HG03280 (cell line): ENCODE data around the gene WIPF3.
"Not testable (repeated sequence)": the region's sequence is repeated elsewhere in the genome, so short reads cannot be mapped to it uniquely, and the experiment has no call there.

Experiments
- ATAC-seq: cut with Tn5 transposase; IDR thresholded peaks from one replicate; pipeline ENCODE4 v1.9.1; 2021; ENCODE audit warnings: mild to moderate bottlenecking, moderate library complexity; ENCODE audit not compliant: unreplicated experiment

WIPF3 gene

DNA sequence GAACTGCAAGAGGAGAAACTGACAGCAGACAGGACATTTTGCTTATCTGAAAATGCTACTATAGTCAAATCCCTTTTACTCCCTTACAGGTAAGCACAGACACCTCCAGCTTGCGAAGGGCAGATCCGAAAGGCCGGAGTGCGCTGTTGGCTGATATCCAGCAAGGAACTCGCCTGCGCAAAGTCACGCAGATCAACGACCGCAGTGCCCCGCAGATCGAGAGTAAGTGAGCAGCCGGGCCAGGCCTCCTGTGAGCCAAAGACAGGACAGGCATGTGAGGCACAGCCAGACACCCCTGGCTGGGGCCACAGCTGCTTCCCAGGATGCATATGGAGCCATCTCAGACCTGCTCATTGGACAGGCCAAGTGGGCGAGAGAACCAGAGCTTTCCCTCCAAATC lies 69.4 kb downstream of the WIPF3 start:
- ATAC-seq: no peak

DNA sequence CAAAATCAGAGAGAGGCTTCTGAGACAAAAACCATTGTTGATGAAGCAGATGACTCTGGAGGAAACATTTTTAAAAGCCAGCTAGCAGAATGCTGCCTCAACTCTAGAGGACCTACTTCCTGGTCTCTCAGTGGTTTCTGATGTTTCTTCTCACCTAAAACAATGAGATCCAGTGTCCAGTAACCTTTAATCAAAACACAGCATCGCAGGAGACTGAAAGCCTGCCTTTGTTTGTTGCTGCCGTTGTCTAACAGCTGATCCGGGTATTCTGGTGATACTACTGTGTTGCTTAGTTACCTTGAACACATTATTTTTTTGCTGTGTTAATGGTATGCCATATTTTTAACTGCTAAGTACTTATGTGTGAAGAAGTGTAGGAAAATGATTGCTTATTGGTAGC lies 70.9 kb downstream of the WIPF3 start:
- ATAC-seq: no peak

DNA sequence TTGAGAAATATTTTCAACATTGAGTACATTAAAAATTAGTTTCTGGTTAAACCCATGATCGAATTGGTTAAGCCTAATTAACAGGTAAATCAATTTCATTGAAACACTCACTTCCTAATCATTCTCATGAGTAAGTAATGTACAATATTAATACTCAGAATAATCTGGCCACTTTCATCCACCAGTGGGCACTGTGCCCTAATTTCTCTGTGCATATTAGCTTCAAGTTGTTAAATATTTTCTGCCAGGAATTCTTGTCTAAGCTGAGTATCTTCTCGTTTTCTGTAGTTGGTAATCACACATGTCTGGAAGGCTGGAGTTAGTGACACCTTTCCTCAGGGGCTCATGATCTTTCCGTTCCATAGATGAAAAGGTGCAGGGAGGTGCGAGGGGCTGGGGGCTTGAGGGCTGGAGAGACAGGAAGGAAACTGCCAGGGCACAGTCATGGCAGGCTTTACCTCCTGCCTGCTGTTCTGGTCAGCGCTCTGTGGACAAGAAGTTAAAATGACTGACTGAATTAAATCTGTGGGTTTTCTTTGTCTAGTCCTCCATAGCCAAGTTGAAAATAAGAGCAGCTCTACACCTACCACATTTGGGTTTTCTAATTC lies 71.9 kb downstream of the WIPF3 start:
- ATAC-seq: no peak

DNA sequence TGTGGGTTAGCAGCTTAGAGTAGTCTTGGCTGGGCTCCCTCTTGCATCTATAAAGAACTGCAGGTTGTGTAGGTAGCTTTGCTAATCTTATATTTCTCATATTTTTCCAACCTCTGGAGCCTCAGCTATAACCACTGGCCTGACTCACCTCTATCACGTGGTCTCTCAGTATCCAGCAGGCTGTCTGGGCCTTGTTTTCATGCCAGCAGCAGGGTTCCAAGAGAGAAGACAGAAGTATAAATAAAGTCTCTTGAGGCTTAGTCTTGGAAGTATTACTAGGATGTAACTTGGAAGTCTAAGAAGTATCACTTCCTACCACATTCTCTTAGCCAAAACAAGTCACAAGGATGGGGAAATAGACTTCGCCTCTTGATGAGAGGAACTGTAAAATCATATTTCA lies 73.3 kb downstream of the WIPF3 start:
- ATAC-seq: no peak

DNA sequence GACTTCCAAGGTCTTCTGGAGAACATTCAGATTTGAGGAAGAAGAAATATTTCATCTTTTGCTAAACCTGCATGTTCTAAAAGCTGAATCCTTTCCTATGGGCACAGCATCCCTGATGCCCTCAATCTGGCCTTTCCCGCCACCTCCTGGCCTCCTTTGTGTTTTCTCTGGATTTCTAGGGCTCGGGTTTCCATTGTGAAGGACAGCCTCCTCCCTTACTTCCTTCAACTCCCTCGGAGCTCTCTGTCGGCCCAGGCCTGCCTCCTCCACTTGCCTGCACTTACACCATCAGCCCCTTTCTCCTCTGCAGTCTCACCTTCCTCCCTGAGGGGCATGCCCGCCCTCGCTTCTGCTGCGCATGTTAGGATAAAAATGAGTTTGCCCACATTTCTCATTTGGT lies 75.4 kb downstream of the WIPF3 start:
- no peak for ATAC-seq

DNA sequence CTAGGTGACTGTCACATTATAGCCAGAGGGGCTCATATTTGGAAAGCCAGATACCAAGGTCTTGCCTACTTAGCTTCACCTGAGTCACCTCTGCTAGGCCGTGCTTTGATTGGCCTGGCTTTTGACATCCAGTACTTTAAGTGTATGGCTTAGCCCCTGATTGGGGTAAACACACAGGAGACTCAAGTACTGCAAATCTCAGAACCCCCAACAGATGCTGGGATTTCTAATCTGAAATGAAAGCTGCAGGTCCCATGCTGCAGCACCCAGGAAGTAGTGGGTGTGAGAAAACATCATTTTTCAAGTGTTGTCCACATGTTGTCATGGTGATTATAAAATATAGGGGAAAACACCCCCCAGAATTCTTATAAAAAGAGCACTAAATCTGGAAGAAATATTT lies 76.2 kb downstream of the WIPF3 start:
- no peak for ATAC-seq

DNA sequence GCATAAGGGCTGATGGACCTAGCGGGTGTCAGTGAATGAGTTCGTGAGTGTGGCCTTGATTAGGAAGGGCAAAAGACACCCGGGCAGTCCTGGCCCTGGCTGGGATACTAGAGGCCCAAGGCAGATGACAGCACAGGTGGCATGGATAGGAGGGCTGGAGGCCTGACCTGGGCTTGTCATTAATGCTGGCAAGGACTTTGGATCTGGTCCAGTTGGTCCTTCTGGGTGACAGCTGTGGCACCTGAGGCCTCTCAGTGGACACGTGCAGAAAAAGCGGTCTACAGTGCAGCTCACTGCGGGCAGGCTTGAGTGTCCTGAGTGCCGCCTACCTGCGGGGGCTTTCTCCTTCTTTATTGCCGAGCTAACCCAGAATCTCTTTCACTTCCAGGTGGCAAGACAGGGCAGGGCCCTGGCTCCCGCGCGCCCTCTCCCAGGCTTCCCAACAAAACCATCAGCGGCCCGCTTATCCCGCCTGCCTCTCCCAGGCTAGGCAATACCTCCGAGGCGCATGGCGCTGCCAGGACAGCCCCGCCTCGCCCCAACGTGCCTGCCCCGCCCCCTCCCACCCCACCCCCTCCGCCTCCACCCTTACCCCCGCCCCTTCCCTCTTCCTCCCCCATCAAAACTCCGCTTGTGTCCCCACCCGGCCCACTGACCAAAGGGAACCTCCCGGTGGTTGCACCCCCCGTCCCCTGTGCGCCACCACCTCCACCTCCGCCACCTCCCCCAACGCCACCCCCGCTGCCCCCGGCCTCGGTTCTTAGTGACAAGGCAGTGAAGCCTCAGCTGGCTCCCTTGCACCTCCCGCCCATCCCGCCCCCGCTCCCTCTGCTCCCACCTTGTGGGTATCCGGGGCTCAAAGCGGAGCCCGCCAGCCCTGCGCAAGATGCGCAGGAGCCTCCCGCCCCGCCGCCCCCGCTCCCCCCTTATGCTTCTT lies 77.4 kb downstream of the WIPF3 start:
- ATAC-seq: no peak

DNA sequence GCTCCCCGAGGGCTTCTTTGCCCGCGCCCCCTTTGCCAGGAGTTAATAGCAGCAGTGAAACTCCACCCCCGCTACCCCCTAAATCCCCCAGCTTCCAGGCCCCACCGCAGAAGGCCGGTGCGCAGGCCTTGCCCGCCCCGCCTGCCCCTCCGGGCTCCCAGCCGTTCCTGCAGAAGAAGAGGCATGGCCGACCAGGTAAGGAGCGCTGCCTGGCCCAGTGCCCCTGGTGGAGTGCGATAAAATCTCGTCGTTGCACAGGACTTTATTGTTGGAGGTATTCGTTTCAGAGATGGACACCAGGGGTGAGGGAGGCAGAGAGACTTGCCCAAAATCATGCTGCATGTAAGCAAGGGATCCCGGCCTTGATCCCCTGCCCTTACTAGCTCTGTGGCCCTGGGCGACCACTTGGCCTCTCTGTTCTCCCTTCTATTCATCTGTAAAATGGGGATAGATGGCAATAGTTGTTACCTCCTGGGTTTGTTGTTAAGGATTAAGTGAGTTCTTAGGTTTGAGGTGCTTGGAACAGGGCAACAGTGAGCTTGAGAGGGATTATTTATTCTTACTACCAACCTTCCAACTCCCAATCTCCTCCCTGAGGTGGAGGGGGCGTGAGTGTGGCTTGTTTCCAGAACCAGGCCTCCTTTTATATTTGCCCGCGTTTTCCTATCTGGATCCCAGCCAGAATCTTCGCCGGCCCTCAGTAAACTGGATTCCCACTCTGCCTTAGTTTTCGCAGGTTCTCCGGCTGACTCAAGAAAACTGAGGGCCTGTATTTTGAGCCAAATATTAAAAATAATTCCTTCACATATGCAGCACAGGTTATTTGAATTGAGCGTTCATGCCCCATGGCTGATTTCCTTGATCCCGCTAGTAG lies 78.3 kb downstream of the WIPF3 start:
- ATAC-seq: no peak

DNA sequence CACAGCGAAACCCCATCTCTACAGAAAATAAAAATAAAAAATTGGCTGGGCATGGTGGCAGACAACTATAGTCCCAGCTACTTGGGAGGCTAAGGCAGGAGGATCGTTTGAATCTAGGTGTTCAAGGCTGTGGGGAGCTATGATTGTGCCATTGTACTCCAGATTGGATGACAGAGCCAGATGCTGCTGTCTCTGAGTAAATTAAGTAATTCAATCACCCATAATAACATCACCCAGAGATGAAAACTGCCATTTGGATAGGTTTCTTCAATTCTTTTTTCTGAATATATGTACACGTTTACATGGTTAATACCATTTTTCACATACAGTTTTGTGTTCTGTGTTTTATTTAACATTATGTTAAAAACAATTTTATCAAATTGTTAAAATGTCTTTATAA lies 79.3 kb downstream of the WIPF3 start:
- no peak for ATAC-seq

DNA sequence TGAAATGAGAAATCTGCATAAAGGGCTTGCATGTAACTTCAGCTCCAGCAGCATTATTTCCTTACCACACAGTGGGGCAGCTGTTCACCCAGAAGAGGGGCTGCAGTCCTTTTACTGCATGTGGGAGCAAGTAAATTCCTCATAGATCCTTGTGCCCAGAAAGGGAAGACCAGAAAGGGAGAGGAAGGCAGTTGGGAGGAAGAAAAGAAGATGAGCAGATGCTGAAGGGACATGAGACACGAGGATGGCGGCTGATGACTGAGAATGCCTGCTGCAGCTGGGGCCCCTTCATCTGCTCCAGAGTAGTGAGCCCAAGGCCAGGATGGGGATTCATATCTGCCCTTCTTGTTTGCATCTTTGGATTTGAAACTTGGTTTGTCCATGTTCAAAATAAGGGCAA lies 80.5 kb downstream of the WIPF3 start:
- no peak for ATAC-seq

DNA sequence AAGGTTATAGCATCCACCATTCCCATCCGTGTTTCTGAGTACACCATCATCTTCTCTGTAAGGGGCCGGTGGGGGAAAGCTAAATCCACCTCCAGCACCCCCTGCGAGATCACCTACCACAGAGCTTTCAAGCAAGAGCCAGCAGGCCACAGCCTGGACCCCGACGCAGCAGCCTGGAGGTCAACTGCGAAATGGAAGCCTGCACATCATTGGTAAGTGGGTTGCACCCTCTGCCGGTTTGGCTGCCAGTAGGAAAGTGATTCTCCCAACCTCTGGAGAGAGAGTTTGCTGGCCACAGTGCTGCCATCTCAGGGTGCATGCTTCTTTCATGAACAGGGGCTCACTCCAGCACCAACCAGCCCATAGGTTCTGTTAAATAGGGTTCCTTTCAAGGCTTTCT lies 81.7 kb downstream of the WIPF3 start:
- ATAC-seq: no peak

DNA sequence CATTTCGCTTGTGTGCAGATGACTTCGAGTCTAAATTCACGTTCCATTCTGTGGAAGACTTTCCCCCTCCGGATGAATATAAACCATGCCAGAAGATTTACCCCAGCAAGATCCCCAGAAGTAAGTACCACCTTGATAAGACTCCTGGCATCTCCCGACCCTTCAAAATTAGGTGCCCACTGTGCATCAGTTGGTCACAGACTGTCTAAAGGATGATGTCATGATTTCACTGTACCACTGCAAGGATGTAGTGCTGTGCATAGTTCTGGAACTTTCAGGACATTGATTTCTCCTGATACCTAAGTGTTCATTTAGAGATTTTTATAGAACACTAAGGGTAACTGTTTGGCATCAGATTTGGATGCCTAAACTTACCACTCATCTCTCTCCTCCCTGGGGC lies 83.0 kb downstream of the WIPF3 start:
- ATAC-seq: no peak

DNA sequence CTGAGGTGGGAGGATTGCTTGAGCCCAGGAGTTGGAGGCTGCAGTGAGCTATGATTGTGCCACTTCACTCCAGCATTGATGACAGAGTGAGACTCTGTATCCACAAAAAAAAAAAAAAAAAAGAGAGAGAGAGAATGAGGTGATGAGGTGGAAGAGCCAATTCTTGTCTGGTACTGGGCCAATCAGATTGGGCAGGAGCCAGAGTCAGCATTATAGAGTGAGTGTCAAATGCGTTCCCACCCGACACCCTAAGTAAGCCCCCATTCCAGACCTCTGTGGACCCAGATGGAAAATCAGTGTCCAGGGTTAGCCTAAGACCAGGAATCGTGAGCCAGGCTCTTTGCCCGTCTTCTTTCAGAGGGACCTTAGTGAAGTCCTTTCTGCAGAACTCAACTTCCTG lies 83.9 kb downstream of the WIPF3 start:
- ATAC-seq: no peak

DNA sequence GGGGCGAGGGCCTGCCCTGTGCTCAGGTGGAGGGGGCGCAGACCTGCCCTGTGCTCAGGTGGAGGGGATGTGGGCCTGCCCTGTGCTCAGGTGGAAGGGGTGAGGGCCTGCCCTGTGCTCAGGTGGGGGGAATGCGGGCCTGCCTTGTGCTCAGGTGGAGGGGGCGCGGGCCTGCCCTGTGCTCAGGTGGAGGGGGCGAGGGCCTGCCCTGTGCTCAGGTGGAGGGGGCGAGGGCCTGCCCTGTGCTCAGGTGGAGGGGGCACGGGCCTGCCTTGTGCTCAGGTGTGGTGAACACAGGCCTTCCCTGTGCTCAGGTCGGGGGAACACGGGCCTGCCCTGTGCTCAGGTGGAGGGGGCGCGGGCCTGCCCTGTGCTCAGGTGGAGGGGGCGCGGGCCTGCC lies 84.5 kb downstream of the WIPF3 start:
- ATAC-seq: not testable (repeated sequence)

DNA sequence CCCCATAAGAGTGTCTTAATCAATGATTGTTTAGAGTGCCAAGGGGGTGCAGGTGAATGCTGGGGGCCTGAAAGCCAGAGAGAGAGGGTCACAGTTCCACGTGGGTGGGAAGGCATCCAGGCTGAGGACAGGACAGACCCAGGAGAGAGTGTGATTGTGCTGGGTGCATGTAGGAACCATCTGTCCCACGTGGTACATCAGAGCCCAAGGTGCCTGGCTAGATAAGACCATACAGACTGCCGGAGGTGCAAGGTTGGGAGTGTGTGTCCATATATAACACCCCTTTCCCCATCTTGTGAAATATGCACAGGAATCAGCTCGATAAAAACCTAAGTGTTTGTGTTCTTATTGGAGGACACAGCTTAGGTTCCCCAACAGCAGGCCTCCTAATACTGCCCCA lies 85.5 kb downstream of the WIPF3 start:
- no peak for ATAC-seq

DNA sequence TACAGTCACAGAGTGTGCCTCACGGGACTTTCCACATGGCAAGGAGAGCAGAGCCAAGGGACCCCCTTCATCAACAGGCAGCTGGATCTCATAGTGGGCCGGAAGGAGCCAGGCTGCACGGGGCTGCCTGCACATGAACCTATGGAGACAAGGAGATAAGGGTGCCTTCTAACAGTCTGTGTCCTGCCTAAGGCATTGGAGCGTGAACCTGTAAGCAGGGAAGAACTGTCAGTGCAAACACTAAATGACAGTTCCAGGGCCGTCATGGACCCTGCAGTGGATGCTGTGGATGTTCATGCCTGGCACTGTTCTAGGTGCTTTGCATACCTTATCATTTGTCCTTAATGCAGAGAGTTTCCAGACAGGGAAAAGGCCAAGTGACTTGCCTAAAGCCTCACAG lies 85.9 kb downstream of the WIPF3 start:
- ATAC-seq: no peak

DNA sequence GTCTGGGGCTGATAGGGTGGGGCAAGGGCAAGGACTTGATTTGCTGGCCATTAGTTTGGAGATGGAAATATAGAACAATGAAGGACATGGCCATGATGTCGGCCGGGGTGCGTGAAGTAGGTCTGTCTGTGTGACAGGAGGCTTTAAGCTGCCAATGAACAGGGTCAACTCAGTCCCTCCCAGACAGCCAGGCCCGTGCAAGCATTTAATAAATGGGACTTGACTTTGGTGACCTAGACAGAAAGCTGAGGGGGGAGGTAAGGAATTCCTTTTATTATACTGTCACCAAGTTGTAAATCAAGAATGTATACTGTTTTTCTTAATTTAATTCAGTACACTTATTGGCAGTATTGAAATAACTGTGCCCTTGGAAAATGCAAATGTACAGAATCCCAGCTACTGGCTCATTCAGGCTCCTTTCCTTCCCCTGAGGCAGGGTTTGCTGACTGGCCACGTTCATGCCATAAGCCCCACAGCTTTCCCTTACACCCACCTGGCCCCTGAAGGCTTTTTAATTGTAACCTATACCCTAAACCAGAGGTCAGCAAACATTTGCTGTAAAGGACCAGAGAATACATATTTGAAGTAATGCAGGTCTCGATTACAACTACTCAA lies 87.2 kb downstream of the WIPF3 start:
- no peak for ATAC-seq

DNA sequence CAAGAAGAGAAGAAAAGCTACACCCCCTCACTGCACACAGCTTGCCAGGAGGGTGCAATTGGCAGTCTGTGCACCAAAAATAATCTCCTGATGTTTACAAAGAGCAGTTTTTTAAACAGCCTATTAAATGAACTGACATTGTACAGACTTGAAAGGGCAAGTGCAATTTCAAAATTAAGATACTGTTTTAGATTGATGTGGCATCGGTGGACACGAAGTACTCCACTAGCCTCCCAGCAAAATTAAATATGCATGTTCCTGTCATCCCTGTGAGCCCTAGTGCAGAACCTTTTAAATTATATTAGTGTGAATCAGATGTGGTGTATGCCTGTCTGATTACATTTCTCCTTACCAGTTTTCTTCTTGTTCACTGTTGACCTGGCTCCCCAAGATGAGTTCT lies 87.9 kb downstream of the WIPF3 start:
- ATAC-seq: no peak

DNA sequence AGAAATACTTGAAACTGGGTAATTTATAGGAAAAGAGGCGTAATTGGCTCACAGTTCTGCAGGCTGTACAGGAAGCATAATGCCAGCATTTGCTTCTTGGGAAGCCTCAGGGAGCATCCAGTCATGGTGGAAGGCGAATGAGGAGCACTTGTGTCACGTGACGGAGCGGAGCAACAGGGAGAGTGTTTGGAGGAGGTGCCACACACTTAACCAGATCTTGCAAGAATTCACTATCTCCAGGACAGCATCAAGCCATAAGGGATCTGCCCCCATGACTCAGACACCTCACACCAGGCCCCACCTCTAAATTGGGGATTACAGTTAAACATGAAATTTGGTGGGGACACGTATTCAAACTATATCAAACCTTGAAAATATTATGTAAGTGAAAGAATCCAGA lies 89.3 kb downstream of the WIPF3 start:
- ATAC-seq: no peak

DNA sequence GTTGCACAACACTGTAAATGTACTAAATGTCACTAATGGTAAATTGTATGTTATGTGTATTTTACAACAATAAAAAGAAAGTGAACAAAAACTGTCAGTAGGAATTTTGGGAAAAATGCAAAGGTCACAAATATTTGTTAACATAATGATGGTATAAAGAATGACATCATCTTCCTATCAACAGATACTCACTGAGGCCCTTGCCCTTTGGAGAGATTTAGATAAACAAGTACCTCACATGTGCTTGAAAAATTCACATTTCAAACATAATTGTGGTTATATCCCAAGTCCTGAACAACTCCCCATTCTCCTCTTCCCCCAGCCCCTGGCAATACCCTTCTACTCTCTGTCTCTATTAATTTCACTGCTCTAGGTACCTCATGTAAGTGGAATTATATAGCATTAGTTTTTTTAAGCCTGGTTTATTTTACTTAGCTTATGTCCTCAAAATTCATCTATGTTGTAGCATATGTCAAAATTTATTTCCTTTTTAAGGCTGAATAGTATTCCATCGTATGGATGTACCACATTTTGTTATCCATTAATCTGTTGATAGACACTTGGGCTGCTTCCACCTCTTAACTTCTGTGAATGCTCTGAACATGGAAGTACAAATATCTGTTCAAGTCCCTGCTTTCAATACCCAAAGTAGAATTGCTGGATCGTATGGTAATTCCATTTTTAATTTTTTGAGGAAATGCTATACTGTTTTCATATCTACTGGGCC lies 90.5 kb downstream of the WIPF3 start:
- ATAC-seq: no peak

DNA sequence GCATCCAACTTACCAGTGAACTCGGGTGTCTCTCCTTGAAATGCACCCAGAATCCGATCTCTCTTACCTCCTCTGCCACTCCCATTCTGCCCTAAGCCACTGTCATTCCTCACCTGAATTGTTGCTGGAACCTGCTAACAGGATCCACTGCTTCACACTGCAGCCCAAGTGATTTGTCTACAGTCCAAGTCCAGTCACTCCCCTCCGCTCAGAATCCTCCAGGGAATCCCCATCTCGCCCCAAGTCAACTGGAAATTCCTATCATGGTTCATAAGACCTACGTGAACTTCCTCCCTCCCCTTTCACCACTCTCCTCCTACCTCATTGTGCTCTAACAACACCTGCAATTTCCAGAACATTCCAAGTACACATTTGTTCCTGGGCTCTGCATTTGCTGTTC lies 92.0 kb downstream of the WIPF3 start:
- no peak for ATAC-seq
